ENCODE results near the gene CNTNAP4. TPM values are rescaled to one million over a fixed set of nuclear protein-coding genes. Genes with fewer than 3 reads are reported as not detected.

CNTNAP4 gene
- total and polyA plus RNA-seq, 10 of the 15 experiments (the other 5 are each of a cell fraction or from before 2014, with no cell fraction given): 0.45 to 1.9 (median 0.90) TPM

- DNase-seq (ENCODE audit: low read depth, low spot score) (no peak), ATAC-seq (no peak), FAIRE-seq (no peak)
- BruUV-seq (replicated peaks): no TSS peak
- ChIA-PET SMC1A (ENCODE audit: uncharacterized antibody, unreplicated experiment) (no interaction called here), POLR2A (no interaction called here), CTCF (no interaction called here), RAD21 (ENCODE audit: unreplicated experiment) (no interaction called here)
- H4K20me1 ChIP-seq (ENCODE audit: control insufficient read depth, insufficient read depth): no peaks in the 10 kb centered on the region
- H3K4me2 ChIP-seq (ENCODE audit: control insufficient read depth, insufficient read depth): no peak overlapping the region
- H3K4me1 ChIP-seq (ENCODE audit: control insufficient read depth, insufficient read depth, low read length): no peaks in the 10 kb centered on the region
- no peaks in the 10 kb centered on the region for H3K79me2 ChIP-seq (ENCODE audit: control insufficient read depth, insufficient read depth, low read length)
- TF ChIP-seq, protein P1, sequence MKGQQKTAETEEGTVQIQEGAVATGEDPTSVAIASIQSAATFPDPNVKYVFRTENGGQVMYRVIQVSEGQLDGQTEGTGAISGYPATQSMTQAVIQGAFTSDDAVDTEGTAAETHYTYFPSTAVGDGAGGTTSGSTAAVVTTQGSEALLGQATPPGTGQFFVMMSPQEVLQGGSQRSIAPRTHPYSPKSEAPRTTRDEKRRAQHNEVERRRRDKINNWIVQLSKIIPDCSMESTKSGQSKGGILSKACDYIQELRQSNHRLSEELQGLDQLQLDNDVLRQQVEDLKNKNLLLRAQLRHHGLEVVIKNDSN (IDR thresholded peaks at IDR 0.05; ENCODE audit: borderline replicate concordance, extremely low read length, insufficient read depth, low read depth, low read length): no peak
- TF ChIP-seq YY1 (IDR thresholded peaks at IDR 0.05; ENCODE audit: low read depth, low read length) (no peak), E2F8 (IDR thresholded peaks at IDR 0.05; ENCODE audit: low read depth, partially characterized antibody) (no peak), MXI1 (IDR thresholded peaks at IDR 0.05; ENCODE audit: low read depth, low read length) (no peak)
- TF ChIP-seq, protein P2, sequence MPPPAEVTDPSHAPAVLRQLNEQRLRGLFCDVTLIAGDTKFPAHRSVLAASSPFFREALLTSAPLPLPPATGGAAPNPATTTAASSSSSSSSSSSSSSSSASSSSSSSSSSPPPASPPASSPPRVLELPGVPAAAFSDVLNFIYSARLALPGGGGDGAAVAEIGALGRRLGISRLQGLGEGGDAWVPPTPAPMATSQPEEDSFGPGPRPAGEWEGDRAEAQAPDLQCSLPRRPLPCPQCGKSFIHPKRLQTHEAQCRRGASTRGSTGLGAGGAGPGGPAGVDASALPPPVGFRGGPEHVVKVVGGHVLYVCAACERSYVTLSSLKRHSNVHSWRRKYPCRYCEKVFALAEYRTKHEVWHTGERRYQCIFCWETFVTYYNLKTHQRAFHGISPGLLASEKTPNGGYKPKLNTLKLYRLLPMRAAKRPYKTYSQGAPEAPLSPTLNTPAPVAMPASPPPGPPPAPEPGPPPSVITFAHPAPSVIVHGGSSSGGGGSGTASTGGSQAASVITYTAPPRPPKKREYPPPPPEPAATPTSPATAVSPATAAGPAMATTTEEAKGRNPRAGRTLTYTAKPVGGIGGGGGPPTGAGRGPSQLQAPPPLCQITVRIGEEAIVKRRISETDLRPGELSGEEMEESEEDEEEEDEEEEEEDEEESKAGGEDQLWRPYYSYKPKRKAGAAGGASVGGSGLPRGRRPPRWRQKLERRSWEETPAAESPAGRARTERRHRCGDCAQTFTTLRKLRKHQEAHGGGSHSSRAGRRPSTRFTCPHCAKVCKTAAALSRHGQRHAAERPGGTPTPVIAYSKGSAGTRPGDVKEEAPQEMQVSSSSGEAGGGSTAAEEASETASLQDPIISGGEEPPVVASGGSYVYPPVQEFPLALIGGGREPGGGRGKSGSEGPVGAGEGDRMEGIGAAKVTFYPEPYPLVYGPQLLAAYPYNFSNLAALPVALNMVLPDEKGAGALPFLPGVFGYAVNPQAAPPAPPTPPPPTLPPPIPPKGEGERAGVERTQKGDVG (CRISPR knock-in tag; IDR thresholded peaks at IDR 0.05): no peak
- no peak overlapping the region for H3K27ac ChIP-seq (ENCODE audit: control insufficient read depth, insufficient read depth)
- in situ Hi-C loops (cut with MboI) (no loop called here), intact Hi-C loops (cut with micrococcal nuclease; ENCODE audit: unreplicated experiment) (no loop called here)
- no peak overlapping the region for H2AFZ ChIP-seq (ENCODE audit: control insufficient read depth, low read depth, low read length)
- no peaks in the 10 kb centered on the region for H3K27me3 ChIP-seq (replicated peaks in 1 of 2; ENCODE audit: control insufficient read depth in 2 of 2, insufficient read depth in 2 of 2, low read length in 1 of 2)
- WGBS (ENCODE audit: insufficient coverage, insufficient replicate concordance, low lambda C conversion rate, missing lambda C conversion rate): 38% methylated on average over 2 of the region's 2 CpGs
- H3K9ac ChIP-seq (ENCODE audit: control insufficient read depth, insufficient read depth, low read length): no peak overlapping the region
- H3K4me3 ChIP-seq: no peak overlapping the region
- no peaks in the 10 kb centered on the region for H3K36me3 ChIP-seq (ENCODE audit: control insufficient read depth in 2 of 2, insufficient read depth in 2 of 2, low read length in 1 of 2)
- H3K9me3 ChIP-seq (replicated peaks; ENCODE audit: control insufficient read depth, insufficient read depth, low read length): no peaks in the 10 kb centered on the region
Observed at GRCh38 chr16:76474048-76474447, 196.8 kb downstream of the CNTNAP4 start.

Measured in GM12878 (cell line).